ENCODE measurements around the gene HJV.

HJV gene

GRCh38 chr1:145978471-145978853 lies 43.1 kb downstream of the HJV start:
- DNase-seq (ENCODE audit: low spot score): no peak
- FAIRE-seq: no peak

DNA sequence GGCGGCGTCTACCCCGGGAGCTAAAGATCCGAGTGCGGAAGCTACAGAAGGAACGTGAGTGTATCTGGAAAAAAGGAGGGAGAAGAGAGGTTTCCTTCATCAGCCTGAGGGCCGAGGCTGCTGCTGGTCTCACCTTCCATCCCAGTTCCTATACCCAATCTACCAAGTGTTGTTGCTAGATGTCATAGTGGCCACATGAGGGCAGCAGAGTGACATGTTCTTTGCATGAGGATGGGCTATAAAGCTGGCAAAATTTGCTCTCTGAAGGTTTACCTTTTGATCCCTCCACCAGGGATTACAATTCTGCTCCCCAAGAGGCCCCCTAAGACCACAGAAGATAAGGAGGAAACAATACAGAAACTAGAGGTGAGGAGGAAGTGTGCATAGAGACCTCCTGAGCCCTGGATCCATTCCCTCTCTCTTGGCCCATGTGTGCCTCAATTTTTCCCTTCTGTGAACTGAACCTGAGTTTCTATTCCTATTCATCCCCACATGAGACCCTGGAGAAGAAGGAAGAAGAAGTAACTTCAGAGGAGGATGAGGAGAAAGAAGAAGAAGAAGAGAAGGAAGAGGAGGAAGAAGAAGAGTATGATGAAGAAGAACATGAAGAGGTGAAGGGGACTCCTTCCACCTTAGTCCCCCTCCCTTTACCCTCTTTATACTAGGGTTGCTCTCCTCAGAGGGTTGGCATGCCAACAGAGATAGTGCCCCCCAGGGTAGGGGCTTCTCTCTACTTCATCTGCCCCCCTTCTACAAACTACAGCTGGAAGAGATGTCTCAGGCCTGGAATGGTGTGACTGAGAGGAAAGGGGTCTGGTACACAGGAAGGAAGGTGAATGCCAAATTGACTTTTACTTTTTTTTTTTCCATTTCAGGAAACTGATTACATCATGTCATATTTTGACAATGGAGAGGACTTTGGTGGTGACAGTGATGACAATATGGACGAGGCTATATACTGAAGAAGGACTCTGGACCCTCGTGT lies 43.8 kb downstream of the HJV start:
- peak; percentile 74 for DNase-seq (ENCODE audit: low spot score)

DNA sequence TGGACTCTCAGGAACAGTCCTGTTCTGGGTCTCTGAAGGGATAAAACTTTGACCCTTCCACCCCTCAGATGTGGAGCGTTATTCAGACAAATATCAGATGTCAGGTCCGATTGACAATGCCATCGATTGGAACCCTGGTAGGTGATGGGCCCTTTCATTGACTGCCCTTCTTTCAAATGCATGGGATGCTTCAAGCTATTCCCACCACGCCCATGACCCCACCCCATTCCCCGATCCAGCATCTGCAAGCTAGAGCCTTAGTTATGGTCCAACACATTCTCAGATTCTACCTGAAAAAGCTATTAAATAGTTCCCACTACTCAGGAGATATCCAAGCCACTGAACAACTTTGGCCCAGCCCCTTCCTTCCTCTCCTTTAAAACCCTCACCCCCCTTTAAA lies 44.5 kb downstream of the HJV start:
- no peak for DNase-seq (ENCODE audit: low spot score)
- no peak for FAIRE-seq

More for the DNA sequence above, 43.8 kb downstream of the HJV start:
- FAIRE-seq: no peak

GRCh38 chr1:145975216-145975615 lies 46.3 kb downstream of the HJV start:
- DNase-seq (ENCODE audit: low spot score) (no peak), FAIRE-seq (no peak)

DNA sequence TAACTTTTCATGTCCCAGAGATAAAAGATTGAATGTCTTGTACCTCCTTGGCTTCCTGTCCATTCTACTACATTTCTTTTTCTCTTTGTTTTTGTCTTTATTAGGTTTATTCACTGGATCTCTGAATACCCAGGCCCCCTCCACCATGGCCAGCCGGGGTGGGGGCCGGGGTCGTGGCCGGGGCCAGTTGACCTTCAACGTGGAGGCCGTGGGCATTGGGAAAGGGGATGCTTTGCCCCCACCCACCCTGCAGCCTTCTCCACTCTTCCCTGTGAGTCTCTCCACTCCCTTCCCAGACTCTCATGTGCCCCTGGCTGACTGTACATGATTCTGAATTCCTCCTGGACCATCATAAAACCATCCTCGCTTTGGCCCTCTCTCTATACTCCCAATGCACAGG lies 46.8 kb downstream of the HJV start:
- FAIRE-seq: no peak
- no peak for DNase-seq (ENCODE audit: low spot score)

DNA sequence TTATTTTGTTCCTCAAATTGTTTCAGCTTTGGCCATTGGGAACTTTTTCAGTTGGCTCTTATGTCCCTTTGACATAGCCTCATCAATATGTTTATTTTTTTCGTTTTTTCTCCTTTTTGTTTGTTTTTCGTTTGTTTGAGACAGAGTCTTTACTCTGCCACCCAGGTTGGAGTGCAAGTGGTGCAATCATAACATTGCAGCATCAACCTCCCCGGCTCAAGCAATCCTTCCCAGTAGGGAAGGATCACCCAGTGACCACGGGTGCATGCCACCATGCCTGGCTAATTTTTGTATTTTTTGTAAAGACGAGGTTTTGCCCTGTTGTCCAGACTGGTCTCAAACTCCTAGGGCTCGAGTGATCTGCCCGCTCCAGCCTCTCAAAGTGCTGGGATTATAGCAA lies 49.0 kb downstream of the HJV start:
- FAIRE-seq (no peak), DNase-seq (ENCODE audit: low spot score) (no peak)
